Activated CD8-positive, alpha-beta T cell treated with anti-CD3 and anti-CD28 coated beads, Interleukin-2, amount 10 ng/mL, durations not matched to agents 7 days and 5 days (primary cell): Measurements from ENCODE around the gene SCYGR5. TPM values are rescaled to one million over a fixed set of nuclear protein-coding genes. Genes with fewer than 3 reads are reported as not detected.
"Not testable (repeated sequence)": the region's sequence is repeated elsewhere in the genome, so short reads cannot be mapped to it uniquely, and the experiment has no call there.

ENCODE experiments used
- ATAC-seq: fragments of 150-1000 bp; cut with Tn5 transposase; one replicate; pipeline ENCODE4 v1.10.0; 2021; ENCODE audit warnings: moderate library complexity
- CTCF ChIA-PET: fragments of 350-600 bp; sonication (Branson Sonifier 250); formaldehyde crosslinking; loops from one replicate; lab custom pipeline; 2021; ENCODE audit warnings: antibody characterized with exemption; lab: Charles Lee
- POLR2A ChIA-PET: fragments of 350-600 bp; sonication (Branson Sonifier 250); formaldehyde crosslinking; loops from one replicate; lab custom pipeline; 2021; ENCODE audit warnings: antibody characterized with exemption; lab: Charles Lee
- DNase-seq: peaks from one replicate; pipeline ENCODE4 v3.0.0-alpha.2; 2020
- H3K27ac Mint-ChIP-seq: one replicate; pipeline ENCODE4 v1.8.0; 2021; ENCODE audit warnings: mild to moderate bottlenecking, mixed read lengths
- H3K27me3 Mint-ChIP-seq: one replicate; pipeline ENCODE4 v1.8.0; 2021; ENCODE audit warnings: low read depth, mixed read lengths
- H3K36me3 Mint-ChIP-seq: one replicate; pipeline ENCODE4 v1.8.0; 2021; ENCODE audit warnings: low read depth, mixed read lengths
- H3K4me1 Mint-ChIP-seq: one replicate; pipeline ENCODE4 v1.8.0; 2021; ENCODE audit warnings: low read depth, mixed read lengths
- H3K4me3 Mint-ChIP-seq: one replicate; pipeline ENCODE4 v1.8.0; 2021; ENCODE audit warnings: mild to moderate bottlenecking, mixed read lengths
- H3K9me3 Mint-ChIP-seq: one replicate; pipeline ENCODE4 v1.8.0; 2022; ENCODE audit warnings: mixed read lengths; ENCODE audit not compliant: insufficient read depth
- total RNA-seq, 2 experiments: library from RNA; stranded (reverse); gene quantifications; one replicate each; pipeline ENCODE4 v1.2.3, GENCODE V29; 2021

SCYGR5 gene
- not detected for total RNA-seq

DNA sequence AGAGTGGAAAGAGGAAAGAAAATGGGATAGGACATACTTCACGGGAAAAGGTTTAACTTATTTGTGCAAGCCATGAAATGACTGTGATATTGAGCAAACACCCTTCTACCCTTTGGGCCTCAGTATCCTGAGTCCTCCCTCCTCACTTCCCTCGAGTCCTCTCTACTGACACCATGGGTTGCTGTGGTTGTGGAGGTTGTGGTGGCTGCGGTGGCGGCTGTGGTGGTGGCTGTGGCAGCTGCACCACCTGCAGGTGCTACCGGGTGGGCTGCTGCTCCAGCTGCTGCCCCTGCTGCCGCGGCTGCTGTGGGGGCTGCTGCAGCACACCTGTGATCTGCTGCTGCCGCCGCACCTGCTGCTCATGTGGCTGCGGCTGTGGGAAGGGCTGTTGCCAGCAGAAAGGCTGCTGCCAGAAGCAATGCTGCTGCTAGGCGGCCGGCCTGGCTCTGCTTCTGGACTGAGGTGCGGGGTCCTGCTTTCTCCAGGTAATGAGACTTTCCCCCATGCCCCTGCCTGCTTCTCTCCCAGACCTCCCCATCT, at the start of gene SCYGR5:
SCYGR5 (plus strand) TSS at position 174 of the 540 bp plus-strand sequence; CDS start at position 174, 0 bp downstream.
- H3K4me3 Mint-ChIP-seq, H3K9me3 Mint-ChIP-seq, H3K27ac Mint-ChIP-seq, DNase-seq, H3K27me3 Mint-ChIP-seq, CTCF ChIA-PET, H3K36me3 Mint-ChIP-seq, ATAC-seq, POLR2A ChIA-PET, H3K4me1 Mint-ChIP-seq: not testable (repeated sequence)

- Mint-ChIP-seq H3K9me3 (no peaks in the 10 kb centered on the region), H3K27me3 (peaks cover 13% of the 10 kb centered on the region), H3K4me3 (no peak within 1 kb of the TSS), H3K36me3 (no peaks in the 10 kb centered on the region), H3K4me1 (no peaks in the 10 kb centered on the region), H3K27ac (no peak within 1 kb of the TSS)
- CTCF ChIA-PET, result no interaction called here
- ATAC-seq (no peak), DNase-seq (no peak)
- POLR2A ChIA-PET, result no interaction called here
Observed at GRCh38 chr2:227617316-227618230, 49.0 kb upstream of the SCYGR5 start, which contains the start of gene SCYGR4. Gene SCYGR4 (plus strand): TSS chr2:227617498. CDS start chr2:227617498, 0 bp downstream.

DNA sequence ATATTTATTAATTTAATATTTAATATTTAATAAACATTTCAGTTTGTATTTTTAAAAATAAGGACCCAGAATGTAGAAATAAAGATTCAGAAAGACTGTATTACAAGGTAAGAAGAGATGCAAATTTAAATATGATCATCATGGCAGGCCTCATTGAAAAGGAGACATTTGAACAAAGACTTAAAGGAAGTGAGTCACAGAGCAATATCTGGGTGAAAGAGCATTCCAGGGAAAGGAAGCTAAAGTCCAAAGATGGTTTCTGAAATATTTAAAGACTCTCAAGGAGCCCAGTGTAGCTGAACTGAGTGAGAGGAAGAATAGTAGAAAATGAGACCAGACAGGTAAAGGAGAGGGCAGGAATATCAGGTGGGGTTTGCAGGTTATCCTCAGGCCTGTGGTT, 43.4 kb upstream of the SCYGR5 start:
- POLR2A ChIA-PET, result no interaction called here
- ATAC-seq (no peak), DNase-seq (no peak)
- H3K4me1 Mint-ChIP-seq, result peaks cover 2% of the 10 kb centered on the region
- no peak overlapping the region for H3K4me3 Mint-ChIP-seq
- no peaks in the 10 kb centered on the region for H3K9me3 Mint-ChIP-seq
- H3K27ac Mint-ChIP-seq, result no peak overlapping the region
- peaks cover 5% of the 10 kb centered on the region for H3K27me3 Mint-ChIP-seq
- CTCF ChIA-PET, result no interaction called here
- no peaks in the 10 kb centered on the region for H3K36me3 Mint-ChIP-seq

GRCh38 chr2:227625420-227625819, 41.2 kb upstream of the SCYGR5 start:
- no peak overlapping the region for H3K4me3 Mint-ChIP-seq
- ChIA-PET POLR2A (no interaction called here), CTCF (no interaction called here)
- no peak for ATAC-seq
- H3K4me1 Mint-ChIP-seq, result peaks cover 2% of the 10 kb centered on the region
- DNase-seq, result no peak
- no peaks in the 10 kb centered on the region for H3K36me3 Mint-ChIP-seq
- H3K27me3 Mint-ChIP-seq, result peaks cover 15% of the 10 kb centered on the region
- H3K9me3 Mint-ChIP-seq, result no peaks in the 10 kb centered on the region
- H3K27ac Mint-ChIP-seq, result no peak overlapping the region

- POLR2A ChIA-PET, result no interaction called here
- CTCF ChIA-PET, result no interaction called here
- ATAC-seq (no peak), DNase-seq (no peak)
- Mint-ChIP-seq H3K27me3 (peaks cover 23% of the 10 kb centered on the region), H3K9me3 (no peaks in the 10 kb centered on the region), H3K36me3 (no peaks in the 10 kb centered on the region), H3K27ac (no peak overlapping the region), H3K4me3 (no peak overlapping the region), H3K4me1 (peaks cover 2% of the 10 kb centered on the region)
Observed at GRCh38 chr2:227626580-227627151, 39.9 kb upstream of the SCYGR5 start.

- CTCF ChIA-PET, result no interaction called here
Observed at GRCh38 chr2:227627769-227628168, 38.8 kb upstream of the SCYGR5 start.

GRCh38 chr2:227629435-227629834, 37.2 kb upstream of the SCYGR5 start:
- H3K4me1 Mint-ChIP-seq, result peaks cover 2% of the 10 kb centered on the region
- H3K9me3 Mint-ChIP-seq, result no peaks in the 10 kb centered on the region
- peaks cover 22% of the 10 kb centered on the region for H3K27me3 Mint-ChIP-seq
- no peak overlapping the region for H3K27ac Mint-ChIP-seq
- DNase-seq (no peak), ATAC-seq (no peak)
- H3K4me3 Mint-ChIP-seq, result no peak overlapping the region
- no peaks in the 10 kb centered on the region for H3K36me3 Mint-ChIP-seq
- ChIA-PET POLR2A (no interaction called here), CTCF (no interaction called here)

More at GRCh38 chr2:227627769-227628168, 38.8 kb upstream of the SCYGR5 start:
- ATAC-seq (no peak), DNase-seq (no peak)
- Mint-ChIP-seq H3K27me3 (peaks cover 24% of the 10 kb centered on the region), H3K4me3 (no peak overlapping the region), H3K27ac (no peak overlapping the region), H3K9me3 (no peaks in the 10 kb centered on the region), H3K36me3 (no peaks in the 10 kb centered on the region), H3K4me1 (peaks cover 2% of the 10 kb centered on the region)
- POLR2A ChIA-PET, result no interaction called here

- Mint-ChIP-seq H3K27ac (no peak overlapping the region), H3K4me3 (no peak overlapping the region), H3K4me1 (peaks cover 2% of the 10 kb centered on the region), H3K27me3 (peaks cover 22% of the 10 kb centered on the region), H3K36me3 (no peaks in the 10 kb centered on the region), H3K9me3 (no peaks in the 10 kb centered on the region)
- ChIA-PET POLR2A (no interaction called here), CTCF (interaction anchor here (0.8 kb wide), 1 partner anchor 64 kb away, joined by 3 read pairs; no protein-coding TSS in a partner anchor)
- DNase-seq, result no peak
- no peak for ATAC-seq
Observed at GRCh38 chr2:227630322-227630721, 36.3 kb upstream of the SCYGR5 start.

GRCh38 chr2:227632827-227633226, 33.8 kb upstream of the SCYGR5 start:
- Mint-ChIP-seq H3K9me3 (no peaks in the 10 kb centered on the region), H3K27me3 (peaks cover 20% of the 10 kb centered on the region), H3K27ac (no peak overlapping the region), H3K4me1 (peaks cover under 1% of the 10 kb centered on the region), H3K4me3 (no peak overlapping the region), H3K36me3 (no peaks in the 10 kb centered on the region)
- ChIA-PET CTCF (no interaction called here), POLR2A (no interaction called here)
- no peak for DNase-seq
- no peak for ATAC-seq

- peaks cover 14% of the 10 kb centered on the region for H3K27me3 Mint-ChIP-seq
- ChIA-PET POLR2A (no interaction called here), CTCF (interaction anchor here (1.2 kb wide), 1 partner anchor 24 kb away, joined by 5 read pairs; no protein-coding TSS in a partner anchor)
- no peak for ATAC-seq
- H3K4me3 Mint-ChIP-seq, result no peak overlapping the region
- H3K36me3 Mint-ChIP-seq, result no peaks in the 10 kb centered on the region
- DNase-seq, result no peak
- no peak overlapping the region for H3K27ac Mint-ChIP-seq
- no peaks in the 10 kb centered on the region for H3K4me1 Mint-ChIP-seq
- H3K9me3 Mint-ChIP-seq, result no peaks in the 10 kb centered on the region
Observed at GRCh38 chr2:227634201-227634600, 32.4 kb upstream of the SCYGR5 start.

GRCh38 chr2:227642656-227643055, 23.9 kb upstream of the SCYGR5 start:
- Mint-ChIP-seq H3K27ac (no peak overlapping the region), H3K4me3 (no peak overlapping the region), H3K4me1 (no peaks in the 10 kb centered on the region), H3K36me3 (no peaks in the 10 kb centered on the region), H3K27me3 (peaks cover 2% of the 10 kb centered on the region), H3K9me3 (no peaks in the 10 kb centered on the region)
- CTCF ChIA-PET, result no interaction called here
- DNase-seq, result no peak
- POLR2A ChIA-PET, result no interaction called here
- ATAC-seq, result no peak
